B cell (primary cell): ENCODE measurements around the gene SRSF10. TPM values are rescaled to one million over a fixed set of nuclear protein-coding genes. Genes with fewer than 3 reads are reported as not detected.

Source experiments
- ATAC-seq: fragments of 200-7000 bp; cut with Tn5 transposase; one replicate; pipeline ENCODE4 v1.10.0; 2021; ENCODE audit warnings: low read depth, mild to moderate bottlenecking, moderate number of reproducible peaks, moderate library complexity
- CTCF ChIA-PET: fragments of 350-600 bp; sonication (Branson Sonifier 250); formaldehyde crosslinking; loops from one replicate; lab custom pipeline; 2021; ENCODE audit warnings: antibody characterized with exemption, inconsistent platforms; lab: Charles Lee
- POLR2A ChIA-PET: fragments of 350-600 bp; sonication (Branson Sonifier 250); formaldehyde crosslinking; loops from one replicate; lab custom pipeline; 2021; ENCODE audit warnings: antibody characterized with exemption; lab: Charles Lee
- DNase-seq: peaks from one replicate; pipeline ENCODE4 v3.0.0; 2013
- H2AFZ ChIP-seq: 2 replicates; pipeline ENCODE4 v1.6.1; 2012; ENCODE audit warnings: mild to moderate bottlenecking, low read depth, low read length; ENCODE audit not compliant: insufficient read depth, poor library complexity, severe bottlenecking
- H3K27ac ChIP-seq, 2 donors: 1 replicate in 1 of 2; 2 replicates in 1 of 2; pipeline ENCODE4 v1.5.1; 2012 to 2013; ENCODE audit warnings: low read length in 2 of 2, mild to moderate bottlenecking in 2 of 2, moderate library complexity in 1 of 2
- H3K27me3 ChIP-seq, 4 experiments: fragments of 200-600 bp in 1 of 4; sonication (generic) in 1 of 4; replicated peaks in 1 of 4; 1 replicate in 2 of 4; 2 replicates in 2 of 4; pipeline versions ENCODE4 v1.6.1 to v1.7.0; 2013 to 2016; ENCODE audit warnings: low read length in 3 of 4, mild to moderate bottlenecking in 2 of 4, mixed read lengths in 1 of 4, moderate library complexity in 1 of 4; ENCODE audit not compliant: insufficient read depth in 4 of 4, control insufficient read depth in 3 of 4; ENCODE audit errors: control extremely low read depth in 1 of 4
- H3K36me3 ChIP-seq, 2 experiments: replicated peaks in 1 of 2; 1 replicate in 1 of 2; 2 replicates in 1 of 2; pipeline versions ENCODE4 v1.6.1 to v1.7.1; 2013; ENCODE audit warnings: low read length in 1 of 2; ENCODE audit not compliant: insufficient read depth in 2 of 2, control insufficient read depth in 1 of 2; ENCODE audit errors: control extremely low read depth in 1 of 2, extremely low read depth in 1 of 2
- H3K4me1 ChIP-seq, 2 donors: fragments of 200-600 bp in 1 of 2; sonication (generic) in 1 of 2; 1 replicate in 1 of 2; 2 replicates in 1 of 2; pipeline versions ENCODE4 v1.5.1 to v1.6.1; 2013 to 2017; ENCODE audit warnings: low read length in 2 of 2; ENCODE audit not compliant: control insufficient read depth in 2 of 2, insufficient read depth in 2 of 2
- H3K4me2 ChIP-seq: replicated peaks from 2 replicates; pipeline ENCODE3; 2012; ENCODE audit warnings: mild to moderate bottlenecking, low read depth, low read length; ENCODE audit not compliant: poor library complexity, severe bottlenecking
- H3K4me3 ChIP-seq, 5 experiments: fragments of 200-600 bp in 1 of 5; sonication (generic) in 1 of 5; 1 replicate in 3 of 5; 2 replicates in 2 of 5; pipeline versions ENCODE4 v1.5.1 to v1.7.0; 2011 to 2016; ENCODE audit warnings: low read length in 4 of 5, mild to moderate bottlenecking in 4 of 5, low read depth in 2 of 5, control low read depth in 1 of 5, moderate library complexity in 1 of 5; ENCODE audit not compliant: insufficient read depth in 1 of 5; ENCODE audit errors: control extremely low read depth in 1 of 5, extremely low read depth in 1 of 5
- H3K79me2 ChIP-seq: fragments of 200-600 bp; sonication (generic); one replicate; pipeline ENCODE4 v1.6.0; 2016; ENCODE audit warnings: low read length; ENCODE audit not compliant: control insufficient read depth, insufficient read depth
- H3K9ac ChIP-seq: fragments of 200-600 bp; sonication (generic); 2 replicates; pipeline ENCODE4 v1.6.1; 2017; ENCODE audit warnings: mild to moderate bottlenecking, low read length, moderate library complexity
- H3K9me3 ChIP-seq, 3 donors: one replicate each; pipeline versions ENCODE4 v1.6.1 to v1.7.1; 2013; ENCODE audit warnings: low read length in 2 of 3; ENCODE audit not compliant: control insufficient read depth in 2 of 3, insufficient read depth in 1 of 3; ENCODE audit errors: control extremely low read depth in 1 of 3
- H4K20me1 ChIP-seq: 2 replicates; pipeline ENCODE4 v1.6.0; 2012; ENCODE audit warnings: mild to moderate bottlenecking, low read length; ENCODE audit not compliant: insufficient read depth, control insufficient read depth, poor library complexity, severe bottlenecking
- H3K27ac Mint-ChIP-seq: one replicate; pipeline ENCODE4 v1.8.0; 2021; ENCODE audit warnings: mixed read lengths
- H3K27me3 Mint-ChIP-seq: one replicate; pipeline ENCODE4 v1.8.0; 2021; ENCODE audit warnings: mixed read lengths
- H3K4me1 Mint-ChIP-seq: one replicate; pipeline ENCODE4 v1.8.0; 2021; ENCODE audit warnings: mixed read lengths
- H3K4me3 Mint-ChIP-seq: one replicate; pipeline ENCODE4 v1.8.0; 2021; ENCODE audit warnings: mixed read lengths
- H3K9me3 Mint-ChIP-seq: one replicate; pipeline ENCODE4 v1.8.0; 2022; ENCODE audit warnings: mixed read lengths; ENCODE audit not compliant: insufficient read depth
- EZH2 ChIP-seq: IDR thresholded peaks from 2 replicates; pipeline ENCODE4 v1.6.1; 2012; ENCODE audit warnings: borderline replicate concordance, low read depth, mild to moderate bottlenecking, moderate library complexity, low read length; ENCODE audit not compliant: insufficient read depth, poor library complexity, severe bottlenecking
- WGBS: methylation state at CpG from one replicate; pipeline ENCODE4 v1.1.5; 2013; ENCODE audit warnings: missing lambda C conversion rate; ENCODE audit not compliant: insufficient coverage; 5-methylcytosine and 5-hydroxymethylcytosine counted together
- intact Hi-C: fragments of 100-400 bp; cut with micrococcal nuclease; formaldehyde crosslinking; loops from one replicate; pipeline ENCODE4 v1.10.0; 2022
- polyA plus RNA-seq: library from polyadenylated mRNA; depleted of rRNA; stranded (reverse); fragments of >200 nt; gene quantifications from 2 replicates; pipeline ENCODE4 v1.2.3, GENCODE V29; 2012
- total RNA-seq, 2 donors: library from RNA; stranded (reverse); fragments of 120-200 nt in 1 of 2; gene quantifications; 1 replicate in 1 of 2; 2 replicates in 1 of 2; pipeline versions ENCODE4 v1.2.3 to v1.2.4, GENCODE V29; 2013 to 2022
- TF ChIP-seq, protein P1 (sequence below): fragments of 200-600 bp; IDR thresholded peaks from one replicate; pipeline ENCODE4 v1.8.0; 2022; ENCODE audit warnings: antibody characterized with exemption, mild to moderate bottlenecking

SRSF10 gene
- total and polyA plus RNA-seq, 2 donors (not counting 1 experiment from before 2014, with no cell fraction given), result 98.6 to 213 TPM

DNA sequence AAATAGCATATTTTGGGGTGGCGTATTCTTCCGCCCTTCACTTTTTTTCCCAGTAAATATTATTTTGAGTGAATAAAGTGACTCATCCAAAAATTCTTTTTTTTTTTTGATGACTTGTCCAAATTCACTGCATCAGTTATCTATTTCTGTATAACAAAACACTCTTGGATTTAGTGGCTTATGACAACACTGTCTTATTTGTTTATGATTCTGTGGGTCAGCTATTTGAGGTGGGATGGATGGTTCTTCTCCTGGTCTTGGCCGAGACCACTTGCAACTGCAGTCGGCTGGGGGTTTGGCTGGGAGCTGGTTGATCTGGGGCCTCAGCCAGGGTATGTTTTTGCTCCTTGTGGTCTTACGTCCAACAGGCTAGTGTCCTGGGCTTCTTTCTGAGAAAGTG is 39.9 kb upstream of the SRSF10 start:
- peaks cover 0 to 2% (median 1%) of the 10 kb centered on the region in 4 experiments for H3K27me3 ChIP-seq
- H3K4me3 Mint-ChIP-seq, result no peak overlapping the region
- POLR2A ChIA-PET, result no interaction called here
- CTCF ChIA-PET, result no interaction called here
- H2AFZ ChIP-seq, result no peak overlapping the region
- DNase-seq, result no peak
- H3K9me3 ChIP-seq, result no peaks in the 10 kb centered on the region
- H3K79me2 ChIP-seq, result no peaks in the 10 kb centered on the region
- no peak overlapping the region for H3K9ac ChIP-seq
- H3K27ac ChIP-seq, result no peak overlapping the region
- H3K9me3 Mint-ChIP-seq, result no peaks in the 10 kb centered on the region
- intact Hi-C loops, result no loop called here
- no peak overlapping the region for H3K27ac Mint-ChIP-seq
- no peaks in the 10 kb centered on the region for H4K20me1 ChIP-seq
- no peak for ATAC-seq
- no peaks in the 10 kb centered on the region for H3K4me1 Mint-ChIP-seq
- H3K27me3 Mint-ChIP-seq, result peaks cover 3% of the 10 kb centered on the region
- H3K4me3 ChIP-seq, result no peak overlapping the region
- H3K36me3 ChIP-seq, result no peaks in the 10 kb centered on the region
- TF ChIP-seq EZH2, result no peak
- TF ChIP-seq, protein P1, sequence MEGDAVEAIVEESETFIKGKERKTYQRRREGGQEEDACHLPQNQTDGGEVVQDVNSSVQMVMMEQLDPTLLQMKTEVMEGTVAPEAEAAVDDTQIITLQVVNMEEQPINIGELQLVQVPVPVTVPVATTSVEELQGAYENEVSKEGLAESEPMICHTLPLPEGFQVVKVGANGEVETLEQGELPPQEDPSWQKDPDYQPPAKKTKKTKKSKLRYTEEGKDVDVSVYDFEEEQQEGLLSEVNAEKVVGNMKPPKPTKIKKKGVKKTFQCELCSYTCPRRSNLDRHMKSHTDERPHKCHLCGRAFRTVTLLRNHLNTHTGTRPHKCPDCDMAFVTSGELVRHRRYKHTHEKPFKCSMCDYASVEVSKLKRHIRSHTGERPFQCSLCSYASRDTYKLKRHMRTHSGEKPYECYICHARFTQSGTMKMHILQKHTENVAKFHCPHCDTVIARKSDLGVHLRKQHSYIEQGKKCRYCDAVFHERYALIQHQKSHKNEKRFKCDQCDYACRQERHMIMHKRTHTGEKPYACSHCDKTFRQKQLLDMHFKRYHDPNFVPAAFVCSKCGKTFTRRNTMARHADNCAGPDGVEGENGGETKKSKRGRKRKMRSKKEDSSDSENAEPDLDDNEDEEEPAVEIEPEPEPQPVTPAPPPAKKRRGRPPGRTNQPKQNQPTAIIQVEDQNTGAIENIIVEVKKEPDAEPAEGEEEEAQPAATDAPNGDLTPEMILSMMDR, result no peak
- no peak overlapping the region for H3K4me2 ChIP-seq
- H3K4me1 ChIP-seq, result no peaks in the 10 kb centered on the region
- WGBS, result 90% methylated on average over 2 of the region's 5 CpGs

DNA sequence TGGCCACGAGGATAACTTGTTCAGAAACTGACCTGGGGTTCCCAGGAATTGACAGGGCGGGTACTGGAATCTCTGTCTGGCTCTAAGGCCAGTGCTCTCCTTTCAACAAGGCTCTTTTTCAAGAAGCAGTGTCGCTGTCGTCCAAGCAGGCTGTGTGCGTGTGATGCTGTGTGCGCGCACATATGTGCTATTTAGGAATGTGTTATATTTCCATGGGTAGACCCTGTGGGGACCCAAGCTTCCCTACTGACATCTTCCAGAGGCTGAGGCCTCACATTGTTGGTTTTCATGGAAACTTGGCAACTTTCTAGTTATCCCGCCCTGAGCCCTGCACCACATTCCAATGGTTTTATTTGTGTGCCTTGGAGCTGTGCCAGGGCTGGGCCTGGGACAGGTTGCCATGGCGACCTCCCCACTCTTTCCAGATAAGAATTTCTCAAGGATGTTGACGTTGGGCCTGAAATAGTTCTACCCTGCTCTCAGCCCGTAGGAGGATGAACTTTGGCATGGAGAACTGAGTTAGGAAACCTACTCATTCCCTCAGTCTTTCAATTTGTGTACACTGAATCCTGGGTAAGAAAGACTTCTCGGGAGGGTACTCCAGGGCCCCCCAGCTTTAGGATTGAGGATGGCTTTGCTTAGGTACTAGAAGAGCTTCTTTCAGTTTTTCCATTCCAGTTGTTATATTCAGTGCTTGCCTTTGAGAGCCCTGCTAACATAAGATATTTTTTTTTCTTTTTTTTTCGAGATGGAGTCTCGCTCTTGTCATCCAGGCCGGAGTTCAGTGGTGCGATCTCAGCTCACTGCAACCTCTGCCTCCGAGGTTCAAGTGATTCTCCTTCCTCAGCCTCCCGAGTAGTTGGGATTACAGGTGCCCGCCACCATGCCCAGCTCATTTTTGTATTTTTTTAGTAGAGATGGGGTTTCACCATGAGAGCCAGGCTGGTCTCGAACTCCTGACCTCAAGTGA is 38.8 kb upstream of the SRSF10 start:
- whole genome bisulfite sequencing, result 90% methylated on average over 9 of the region's 20 CpGs

More for the DNA sequence above, 38.8 kb upstream of the SRSF10 start:
- Histone ChIP-seq H4K20me1 (no peaks in the 10 kb centered on the region), H3K4me3 (no peak overlapping the region), H3K79me2 (no peaks in the 10 kb centered on the region), H3K4me1 (no peaks in the 10 kb centered on the region), H3K27ac (no peak overlapping the region), H3K36me3 (no peaks in the 10 kb centered on the region), H3K9me3 (no peaks in the 10 kb centered on the region), H3K27me3 (peaks cover 0 to 5% (median 1%) of the 10 kb centered on the region in 4 experiments), H3K9ac (no peak overlapping the region), H3K4me2 (no peak overlapping the region), H2AFZ (no peak overlapping the region)
- no peaks in the 10 kb centered on the region for H3K9me3 Mint-ChIP-seq
- no peak overlapping the region for H3K27ac Mint-ChIP-seq
- H3K27me3 Mint-ChIP-seq, result peaks cover 8% of the 10 kb centered on the region
- CTCF ChIA-PET, result interaction anchor here (1.1 to 1.2 kb wide), 2 partner anchors 208 to 209 kb away, joined by 3 to 5 read pairs; no protein-coding TSS in a partner anchor
- no peak for TF ChIP-seq EZH2
- TF ChIP-seq, protein P1, result no peak
- DNase-seq (no peak), ATAC-seq (no peak)
- intact Hi-C loops, result no loop called here
- POLR2A ChIA-PET, result no interaction called here
- no peaks in the 10 kb centered on the region for H3K4me1 Mint-ChIP-seq
- no peak overlapping the region for H3K4me3 Mint-ChIP-seq
